Neuronal stem cell (in vitro differentiated cells): ENCODE measurements around the gene STXBP6.

Experiments used
- DNase-seq: peaks from one replicate; pipeline ENCODE4 v3.0.0-alpha.2; 2013; ENCODE audit warnings: low spot score
- H2AFZ ChIP-seq: one replicate; pipeline ENCODE4 v1.6.1; 2013; ENCODE audit warnings: mild to moderate bottlenecking, low read length, inconsistent platforms
- H2AK5ac ChIP-seq: 2 replicates; pipeline ENCODE4 v1.6.1; 2013; ENCODE audit warnings: low read depth, mild to moderate bottlenecking, inconsistent platforms, low read length, moderate library complexity, mixed read lengths
- H2BK120ac ChIP-seq: 2 replicates; pipeline ENCODE4 v1.6.1; 2013; ENCODE audit warnings: low read depth, mild to moderate bottlenecking, inconsistent platforms, low read length, moderate library complexity, mixed read lengths
- H2BK12ac ChIP-seq: one replicate; pipeline ENCODE4 v1.6.1; 2013; ENCODE audit warnings: low read length, inconsistent platforms
- H2BK15ac ChIP-seq: 2 replicates; pipeline ENCODE4 v1.6.1; 2013; ENCODE audit warnings: mild to moderate bottlenecking, low read length, inconsistent platforms, mixed read lengths
- H2BK5ac ChIP-seq: one replicate; pipeline ENCODE4 v1.6.1; 2013; ENCODE audit warnings: inconsistent platforms, mild to moderate bottlenecking, low read length, moderate library complexity
- H3K14ac ChIP-seq: one replicate; pipeline ENCODE4 v1.6.1; 2013; ENCODE audit warnings: low read length, inconsistent platforms
- H3K18ac ChIP-seq: 2 replicates; pipeline ENCODE4 v1.6.1; 2013; ENCODE audit warnings: low read length, inconsistent platforms
- H3K23ac ChIP-seq: 2 replicates; pipeline ENCODE4 v1.6.1; 2013; ENCODE audit warnings: low read depth, mild to moderate bottlenecking, mixed read lengths, low read length, inconsistent platforms; ENCODE audit not compliant: poor library complexity
- H3K27ac ChIP-seq: replicated peaks from 3 replicates; pipeline ENCODE4 v1.5.1; 2013; ENCODE audit warnings: low read length, inconsistent platforms
- H3K27me3 ChIP-seq, 3 experiments: 2 replicates each; pipeline ENCODE4 v1.6.1; 2013; ENCODE audit warnings: low read length in 3 of 3, mild to moderate bottlenecking in 2 of 3, inconsistent platforms in 1 of 3, low read depth in 1 of 3, mixed read lengths in 1 of 3, moderate library complexity in 1 of 3; ENCODE audit not compliant: control insufficient read depth in 3 of 3, insufficient read depth in 3 of 3
- H3K36me3 ChIP-seq, 2 donors: replicated peaks in 1 of 2; 2 replicates each; pipeline ENCODE4 v1.6.1; 2013; ENCODE audit warnings: low read length in 2 of 2; ENCODE audit not compliant: control insufficient read depth in 2 of 2, insufficient read depth in 2 of 2
- H3K4ac ChIP-seq: 2 replicates; pipeline ENCODE4 v1.6.1; 2013; ENCODE audit warnings: inconsistent platforms, mild to moderate bottlenecking, low read length, moderate library complexity
- H3K4me1 ChIP-seq, 2 donors: 1 replicate in 1 of 2; 2 replicates in 1 of 2; pipeline ENCODE4 v1.6.1; 2013; ENCODE audit warnings: low read length in 2 of 2, low read depth in 1 of 2; ENCODE audit not compliant: control insufficient read depth in 2 of 2, insufficient read depth in 1 of 2
- H3K4me2 ChIP-seq: one replicate; pipeline ENCODE4 v1.6.1; 2013; ENCODE audit warnings: mild to moderate bottlenecking, low read length, inconsistent platforms; ENCODE audit not compliant: insufficient read depth, poor library complexity, severe bottlenecking
- H3K4me3 ChIP-seq, 2 donors: 2 replicates each; pipeline ENCODE4 v1.5.1; 2013; ENCODE audit warnings: low read length in 2 of 2, mild to moderate bottlenecking in 2 of 2, inconsistent platforms in 1 of 2, moderate library complexity in 1 of 2
- H3K79me1 ChIP-seq: one replicate; pipeline ENCODE4 v1.6.1; 2013; ENCODE audit warnings: low read depth, mild to moderate bottlenecking, inconsistent platforms, low read length, moderate library complexity
- H3K9ac ChIP-seq: one replicate; pipeline ENCODE4 v1.6.1; 2013; ENCODE audit warnings: mild to moderate bottlenecking, low read depth, low read length, inconsistent platforms; ENCODE audit not compliant: poor library complexity
- H3K9me3 ChIP-seq, 2 donors: replicated peaks in 1 of 2; 2 replicates each; pipeline versions ENCODE3 to v1.6.1; 2013; ENCODE audit warnings: low read length in 2 of 2, mild to moderate bottlenecking in 2 of 2, inconsistent platforms in 1 of 2, low read depth in 1 of 2, mixed read lengths in 1 of 2, moderate library complexity in 1 of 2; ENCODE audit not compliant: control insufficient read depth in 2 of 2, insufficient read depth in 1 of 2
- H4K8ac ChIP-seq: one replicate; pipeline ENCODE4 v1.6.1; 2013; ENCODE audit warnings: low read depth, mild to moderate bottlenecking, inconsistent platforms, low read length, moderate library complexity
- H4K91ac ChIP-seq: one replicate; pipeline ENCODE4 v1.6.1; 2013; ENCODE audit warnings: low read length, low read depth, mild to moderate bottlenecking, inconsistent platforms; ENCODE audit not compliant: poor library complexity
- WGBS, 2 donors: extraction: QIAGEN DNeasy Blood & Tissue Kit; methylation state at CpG; one replicate each; pipeline ENCODE4 v1.1.7; 2013; ENCODE audit warnings: missing lambda C conversion rate in 2 of 2, mixed read lengths in 1 of 2; ENCODE audit not compliant: insufficient read length in 2 of 2, insufficient replicate concordance in 1 of 2; ENCODE audit errors: extremely low coverage in 2 of 2; 5-methylcytosine and 5-hydroxymethylcytosine counted together

Gene STXBP6

GRCh38 chr14:24944800-24945199 is 105.1 kb downstream of the STXBP6 start:
- H4K91ac ChIP-seq, result no peak overlapping the region
- no peaks in the 10 kb centered on the region for H3K9me3 ChIP-seq
- H3K36me3 ChIP-seq, result no peaks in the 10 kb centered on the region
- no peak overlapping the region for H3K23ac ChIP-seq
- H2BK12ac ChIP-seq, result no peak overlapping the region
- no peak overlapping the region for H2BK5ac ChIP-seq
- no peak overlapping the region for H3K27ac ChIP-seq
- no peak overlapping the region for H2BK15ac ChIP-seq
- no peak overlapping the region for H2AFZ ChIP-seq
- no peaks in the 10 kb centered on the region for H3K27me3 ChIP-seq
- no peak for DNase-seq
- H3K4ac ChIP-seq, result no peak overlapping the region
- no peaks in the 10 kb centered on the region for H3K79me1 ChIP-seq
- no peak overlapping the region for H3K14ac ChIP-seq
- H3K4me3 ChIP-seq, result no peak overlapping the region
- no peak overlapping the region for H4K8ac ChIP-seq
- peaks cover 0 to 12% of the 10 kb centered on the region in 2 donors for H3K4me1 ChIP-seq
- WGBS, 2 donors, result no CpG with 5 or more reads among the region's 2 CpGs
- no peak overlapping the region for H3K4me2 ChIP-seq
- no peak overlapping the region for H2BK120ac ChIP-seq
- no peak overlapping the region for H3K9ac ChIP-seq
- H2AK5ac ChIP-seq, result no peak overlapping the region
- no peak overlapping the region for H3K18ac ChIP-seq

DNA sequence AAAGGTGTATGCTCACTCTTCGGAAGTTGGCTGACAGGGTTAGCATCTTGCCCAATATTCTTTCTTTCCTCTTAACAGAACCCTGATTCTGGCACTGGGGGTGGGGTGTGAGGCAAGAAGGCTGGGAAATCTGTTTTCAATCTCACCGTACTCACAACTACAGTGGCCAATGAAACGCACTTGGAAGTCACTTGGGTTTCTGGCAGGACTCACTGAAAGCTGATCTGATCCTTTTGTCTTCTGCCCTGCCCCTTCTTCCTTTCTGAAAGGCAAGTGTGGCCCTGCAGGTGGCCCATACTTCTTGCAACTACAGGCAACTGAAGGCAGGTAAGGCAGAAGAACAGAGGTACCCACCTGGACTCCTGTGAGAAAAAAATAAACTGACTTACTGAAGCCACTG is 106.9 kb downstream of the STXBP6 start:
- H3K79me1 ChIP-seq, result no peaks in the 10 kb centered on the region
- no peak overlapping the region for H3K9ac ChIP-seq
- H3K14ac ChIP-seq, result no peak overlapping the region
- H3K4me3 ChIP-seq, result no peak overlapping the region
- no peak overlapping the region for H2AK5ac ChIP-seq
- no peak for DNase-seq
- no peak overlapping the region for H3K4ac ChIP-seq
- H3K9me3 ChIP-seq, result no peaks in the 10 kb centered on the region
- no peak overlapping the region for H3K4me2 ChIP-seq
- H2BK5ac ChIP-seq, result no peak overlapping the region
- no peak overlapping the region for H4K8ac ChIP-seq
- no peak overlapping the region for H4K91ac ChIP-seq
- H2BK15ac ChIP-seq, result no peak overlapping the region
- no peak overlapping the region for H3K23ac ChIP-seq
- no peaks in the 10 kb centered on the region for H3K36me3 ChIP-seq
- H2AFZ ChIP-seq, result no peak overlapping the region
- H3K4me1 ChIP-seq, result peaks cover 0 to 11% of the 10 kb centered on the region in 2 donors
- no peak overlapping the region for H2BK12ac ChIP-seq
- no CpG with 5 or more reads among the region's 3 CpGs for WGBS, 2 donors
- no peak overlapping the region for H3K27ac ChIP-seq
- no peaks in the 10 kb centered on the region for H3K27me3 ChIP-seq
- no peak overlapping the region for H2BK120ac ChIP-seq
- no peak overlapping the region for H3K18ac ChIP-seq

- H3K4me1 ChIP-seq, result peaks cover 0 to 11% of the 10 kb centered on the region in 2 donors
- H3K23ac ChIP-seq, result no peak overlapping the region
- DNase-seq, result no peak
- no peak overlapping the region for H2BK5ac ChIP-seq
- no CpG with 5 or more reads among the region's 1 CpG for WGBS, 2 donors
- no peak overlapping the region for H3K27ac ChIP-seq
- no peak overlapping the region for H4K91ac ChIP-seq
- H2AK5ac ChIP-seq, result no peak overlapping the region
- no peak overlapping the region for H2BK15ac ChIP-seq
- H3K18ac ChIP-seq, result no peak overlapping the region
- no peak overlapping the region for H3K14ac ChIP-seq
- no peaks in the 10 kb centered on the region for H3K9me3 ChIP-seq
- no peak overlapping the region for H3K4ac ChIP-seq
- no peak overlapping the region for H2BK12ac ChIP-seq
- H3K4me2 ChIP-seq, result no peak overlapping the region
- H3K9ac ChIP-seq, result no peak overlapping the region
- H3K36me3 ChIP-seq, result no peaks in the 10 kb centered on the region
- H3K79me1 ChIP-seq, result no peaks in the 10 kb centered on the region
- H3K4me3 ChIP-seq, result no peak overlapping the region
- no peak overlapping the region for H2AFZ ChIP-seq
- no peaks in the 10 kb centered on the region for H3K27me3 ChIP-seq
- no peak overlapping the region for H4K8ac ChIP-seq
- no peak overlapping the region for H2BK120ac ChIP-seq
These were observed 108.2 kb downstream of the STXBP6 start for GRCh38 chr14:24941719-24942118.

DNA sequence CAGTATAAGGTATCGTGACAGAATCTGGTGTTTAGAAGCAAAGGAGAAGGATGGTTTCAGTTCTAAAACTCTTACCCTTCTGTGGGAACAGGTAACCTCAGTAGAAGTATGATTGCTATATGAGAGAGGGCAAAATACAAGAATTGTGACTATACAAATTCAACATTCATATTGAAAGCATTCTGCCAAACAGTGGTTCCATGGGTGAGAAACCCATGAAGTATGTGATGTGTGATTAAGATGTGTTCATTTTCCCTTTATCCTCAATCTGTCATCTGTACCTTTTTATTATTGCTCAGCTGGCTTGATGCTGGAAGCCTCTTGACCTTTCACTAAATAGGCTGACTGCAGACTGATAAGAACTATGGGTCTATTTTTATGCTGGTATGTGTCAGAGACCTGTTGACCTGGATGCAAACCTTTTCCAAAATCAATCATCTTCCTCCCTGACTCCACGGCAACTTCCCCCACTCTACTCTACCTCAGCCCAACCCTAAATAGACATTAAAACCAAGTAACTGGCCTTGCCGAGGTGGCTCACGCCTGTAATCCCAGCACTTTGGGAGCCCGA is 109.6 kb downstream of the STXBP6 start:
- no peak for DNase-seq
- Histone ChIP-seq H3K14ac (no peak overlapping the region), H2BK12ac (no peak overlapping the region), H3K79me1 (no peaks in the 10 kb centered on the region), H2BK5ac (no peak overlapping the region), H3K4ac (no peak overlapping the region), H3K4me3 (no peak overlapping the region), H2BK15ac (no peak overlapping the region), H4K91ac (no peak overlapping the region), H3K36me3 (no peaks in the 10 kb centered on the region), H3K4me2 (no peak overlapping the region), H3K27me3 (no peaks in the 10 kb centered on the region), H3K18ac (no peak overlapping the region), H4K8ac (no peak overlapping the region), H2AK5ac (no peak overlapping the region), H3K27ac (no peak overlapping the region), H3K23ac (no peak overlapping the region), H3K9ac (no peak overlapping the region), H3K4me1 (peaks cover 0 to 11% of the 10 kb centered on the region in 2 donors), H3K9me3 (no peaks in the 10 kb centered on the region), H2BK120ac (no peak overlapping the region), H2AFZ (no peak overlapping the region)
- WGBS, 2 donors, result no CpG with 5 or more reads among the region's 5 CpGs
